Fibroblast of the aortic adventitia (primary cell): ENCODE results near the gene TP53I11. TPM values are rescaled to one million over a fixed set of nuclear protein-coding genes. Genes with fewer than 3 reads are reported as not detected.
A peak's percentile ranks its signal among the peaks of the same experiment; 100 is the strongest.

Experiments used
- DNase-seq: peaks from one replicate; pipeline ENCODE4 v3.0.0-alpha.2; 2010; ENCODE audit warnings: low read depth
- H3K4me3 ChIP-seq: 2 replicates; pipeline ENCODE4 v1.5.1; 2011; ENCODE audit warnings: low read depth, mild to moderate bottlenecking, control low read depth, low read length, moderate library complexity
- total RNA-seq: library from RNA; depleted of rRNA; stranded (reverse); fragments of >200 nt; gene quantifications from 2 replicates; pipeline ENCODE4 v1.2.3, GENCODE V29; 2012; ENCODE audit warnings: low replicate concordance
- TF ChIP-seq, protein P1 (sequence below): IDR thresholded peaks from 2 replicates; pipeline ENCODE4 v1.5.1; 2011; ENCODE audit warnings: mild to moderate bottlenecking, low read length, control low read depth, inconsistent platforms; ENCODE audit not compliant: insufficient read depth

Gene TP53I11
- total RNA-seq, 1 donor = 23.1 TPM

DNA sequence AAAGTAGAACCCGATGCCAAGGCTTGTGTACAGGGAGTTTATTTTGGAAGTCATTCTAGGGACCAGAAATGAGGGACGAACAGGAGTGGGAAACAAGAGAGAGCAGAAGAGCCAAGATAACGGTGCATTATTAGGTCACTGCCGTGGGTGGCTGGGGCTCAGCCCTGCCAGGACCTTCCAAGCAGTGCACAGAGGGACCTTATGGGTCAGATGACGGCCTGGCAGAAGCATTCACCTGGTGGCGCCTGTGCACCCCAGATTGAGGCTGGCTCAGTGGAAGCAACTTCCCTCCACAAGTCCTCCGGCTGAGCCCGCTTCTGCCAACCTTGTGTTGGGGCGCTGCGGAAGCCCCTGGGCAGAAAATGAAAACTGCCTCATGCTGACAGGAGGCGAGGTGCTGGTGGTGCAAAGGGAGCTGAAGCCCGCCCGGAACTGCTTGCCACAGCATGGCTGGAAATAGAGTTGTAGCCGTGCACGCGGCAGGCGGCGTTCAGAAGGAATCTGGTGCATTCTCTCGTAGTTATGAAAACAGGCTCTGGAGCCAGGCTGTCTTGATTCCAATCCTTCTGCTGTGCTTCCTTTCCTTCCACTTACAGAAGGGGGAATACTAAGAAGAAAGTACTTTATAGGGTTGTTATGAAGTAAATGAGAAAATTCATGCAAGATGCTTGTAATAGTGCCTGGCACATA, 22.2 kb upstream of the TP53I11 start:
- H3K4me3 ChIP-seq = no peak overlapping the region
- TF ChIP-seq, protein P1, sequence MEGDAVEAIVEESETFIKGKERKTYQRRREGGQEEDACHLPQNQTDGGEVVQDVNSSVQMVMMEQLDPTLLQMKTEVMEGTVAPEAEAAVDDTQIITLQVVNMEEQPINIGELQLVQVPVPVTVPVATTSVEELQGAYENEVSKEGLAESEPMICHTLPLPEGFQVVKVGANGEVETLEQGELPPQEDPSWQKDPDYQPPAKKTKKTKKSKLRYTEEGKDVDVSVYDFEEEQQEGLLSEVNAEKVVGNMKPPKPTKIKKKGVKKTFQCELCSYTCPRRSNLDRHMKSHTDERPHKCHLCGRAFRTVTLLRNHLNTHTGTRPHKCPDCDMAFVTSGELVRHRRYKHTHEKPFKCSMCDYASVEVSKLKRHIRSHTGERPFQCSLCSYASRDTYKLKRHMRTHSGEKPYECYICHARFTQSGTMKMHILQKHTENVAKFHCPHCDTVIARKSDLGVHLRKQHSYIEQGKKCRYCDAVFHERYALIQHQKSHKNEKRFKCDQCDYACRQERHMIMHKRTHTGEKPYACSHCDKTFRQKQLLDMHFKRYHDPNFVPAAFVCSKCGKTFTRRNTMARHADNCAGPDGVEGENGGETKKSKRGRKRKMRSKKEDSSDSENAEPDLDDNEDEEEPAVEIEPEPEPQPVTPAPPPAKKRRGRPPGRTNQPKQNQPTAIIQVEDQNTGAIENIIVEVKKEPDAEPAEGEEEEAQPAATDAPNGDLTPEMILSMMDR = no peak
- DNase-seq = peak; percentile 46

DNA sequence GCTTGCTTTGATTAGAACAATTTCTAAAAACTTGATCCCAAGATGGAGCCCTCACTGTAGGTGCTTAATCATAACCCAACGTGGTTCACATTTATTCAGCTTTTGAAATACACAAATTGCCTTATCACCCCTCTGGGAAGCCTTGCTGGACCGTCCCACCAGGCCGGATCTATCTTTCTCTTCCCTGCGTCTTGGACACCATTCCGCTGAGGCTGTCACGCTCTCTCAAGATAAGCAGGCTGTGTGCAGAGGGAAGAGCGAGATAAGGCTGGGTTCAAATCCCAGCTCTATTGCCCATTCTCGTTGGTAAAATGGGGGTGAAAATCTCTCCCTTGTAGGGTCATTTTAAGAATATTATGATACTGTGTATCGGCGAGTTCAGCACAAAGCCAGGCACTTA, 20.5 kb upstream of the TP53I11 start:
- H3K4me3 ChIP-seq = no peak overlapping the region
- no peak for DNase-seq
- TF ChIP-seq, protein P1 = no peak

DNA sequence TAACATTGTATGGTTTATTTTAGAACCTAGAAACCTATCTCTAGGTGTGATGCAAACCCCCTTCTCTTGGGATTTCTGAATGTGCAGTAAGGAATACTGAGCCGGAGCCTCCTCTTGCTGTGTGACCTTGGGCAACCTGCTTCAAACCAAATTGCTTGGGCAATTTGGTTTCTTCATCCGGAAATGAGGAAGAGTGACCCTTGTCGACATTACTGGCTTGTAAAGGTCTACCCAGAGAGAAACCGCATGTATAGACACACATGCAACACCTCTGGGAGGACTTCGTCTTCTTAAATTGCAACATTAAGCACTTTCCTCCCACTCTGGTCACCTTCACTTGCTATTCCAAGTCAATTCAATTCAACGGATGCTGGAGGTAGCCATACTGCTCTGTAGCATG, 19.6 kb upstream of the TP53I11 start:
- no peak for DNase-seq
- TF ChIP-seq, protein P1 = no peak
- no peak overlapping the region for H3K4me3 ChIP-seq

DNA sequence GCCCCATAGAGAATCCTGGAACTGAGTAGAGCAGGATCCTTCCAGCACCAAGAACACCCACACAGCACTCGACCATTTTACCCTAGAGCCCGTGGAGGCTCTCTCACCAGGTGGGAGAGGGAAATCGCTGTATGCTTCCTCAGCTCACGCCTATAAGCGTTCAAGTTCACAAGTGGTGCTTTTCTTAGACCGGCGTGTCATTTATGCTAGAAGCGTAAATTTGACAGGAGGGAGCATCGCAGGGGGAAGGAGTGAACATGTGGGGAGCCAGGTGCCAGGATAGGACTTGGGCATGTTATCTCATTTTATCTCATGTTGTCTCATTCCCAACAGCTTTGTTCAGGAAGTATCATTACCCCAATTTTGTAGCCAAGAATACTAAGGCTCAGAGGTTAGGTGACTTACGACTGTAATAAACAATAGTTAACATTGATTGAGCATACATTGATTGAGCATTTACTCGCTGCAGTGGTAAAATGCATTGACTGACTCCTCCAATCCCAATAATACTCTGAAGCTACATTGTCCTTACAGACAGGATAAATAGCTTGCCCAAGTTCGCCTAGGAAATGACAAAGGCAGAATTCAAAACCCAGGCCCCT, 19.1 kb upstream of the TP53I11 start:
- no peak for DNase-seq
- TF ChIP-seq, protein P1 = no peak
- H3K4me3 ChIP-seq = no peak overlapping the region

DNA sequence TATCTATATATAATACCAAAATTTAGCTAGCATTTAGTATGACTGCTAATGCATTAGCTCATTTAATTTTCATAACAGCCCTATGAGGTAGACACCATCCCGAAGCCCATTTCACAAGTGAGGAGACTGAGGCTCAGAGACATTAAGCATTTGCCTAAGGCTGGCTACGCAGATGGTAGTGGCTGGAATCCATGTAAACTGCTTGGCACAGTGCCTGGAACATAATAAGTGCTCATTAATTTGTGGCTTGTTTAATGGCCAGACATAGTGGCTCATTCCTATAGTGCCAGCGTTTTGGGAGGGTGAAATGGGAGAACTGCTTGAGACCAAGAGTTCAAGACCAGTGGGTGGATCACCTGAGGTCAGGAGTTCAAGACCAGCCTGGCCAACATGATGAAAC, 17.8 kb upstream of the TP53I11 start:
- H3K4me3 ChIP-seq = no peak overlapping the region
- TF ChIP-seq, protein P1 = no peak
- DNase-seq = no peak

DNA sequence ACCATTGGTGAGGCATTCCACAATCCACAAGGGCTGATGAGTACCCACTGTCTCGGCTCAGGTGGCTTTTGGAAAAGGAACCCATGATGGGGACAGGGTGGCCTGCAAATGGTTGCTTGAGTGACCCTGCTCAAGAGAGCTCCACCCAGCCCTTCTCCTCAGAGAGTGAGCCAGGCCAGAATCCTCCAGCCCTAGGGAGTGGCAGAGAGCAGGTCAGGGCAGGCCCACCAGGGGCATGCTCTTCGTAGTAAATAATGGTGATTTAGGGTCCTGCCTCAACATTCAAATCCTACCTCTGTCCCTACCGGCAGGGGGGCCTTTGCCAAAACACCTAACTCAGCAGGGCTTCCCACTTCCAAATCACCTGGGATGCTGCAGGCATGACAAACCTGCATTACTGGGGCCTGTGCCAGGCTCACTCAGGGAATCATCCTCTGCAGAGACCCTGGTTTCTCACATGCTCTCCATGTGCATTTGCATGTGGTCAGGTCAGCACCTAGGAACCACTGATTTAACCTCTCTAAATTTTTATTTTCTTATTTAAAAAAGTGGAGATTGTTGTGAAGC, 17.3 kb upstream of the TP53I11 start:
- no peak for DNase-seq
- no peak overlapping the region for H3K4me3 ChIP-seq
- TF ChIP-seq, protein P1 = no peak
